Spinal cord (tissue), 10 donors: Measurements from ENCODE around the gene CEP44. TPM values are rescaled to one million over a fixed set of nuclear protein-coding genes. Genes with fewer than 3 reads are reported as not detected.

Experiments
- DNase-seq, 6 donors: peaks; one replicate each; pipeline versions ENCODE4 v3.0.0 to v3.0.0-alpha.2; 2013 to 2015; ENCODE audit warnings: low spot score in 6 of 6, low read depth in 4 of 6
- H3K27ac ChIP-seq: one replicate; pipeline ENCODE4 v1.5.1; 2013; ENCODE audit warnings: low read depth, low read length, control low read depth
- H3K27me3 ChIP-seq: one replicate; pipeline ENCODE4 v1.6.1; 2013; ENCODE audit warnings: low read length; ENCODE audit not compliant: control insufficient read depth, insufficient read depth
- H3K36me3 ChIP-seq: one replicate; pipeline ENCODE4 v1.6.1; 2013; ENCODE audit warnings: low read length; ENCODE audit not compliant: control insufficient read depth, insufficient read depth
- H3K4me1 ChIP-seq: one replicate; pipeline ENCODE4 v1.6.1; 2013; ENCODE audit warnings: low read length; ENCODE audit not compliant: control insufficient read depth, insufficient read depth
- H3K4me3 ChIP-seq: one replicate; pipeline ENCODE4 v1.5.1; 2013; ENCODE audit warnings: low read depth, low read length, control low read depth
- H3K9me3 ChIP-seq: one replicate; pipeline ENCODE4 v1.6.1; 2013; ENCODE audit warnings: low read length; ENCODE audit not compliant: control insufficient read depth, insufficient read depth
- WGBS: methylation state at CpG from one replicate; pipeline ENCODE4 v1.1.5; 2013; ENCODE audit warnings: missing lambda C conversion rate; ENCODE audit not compliant: insufficient coverage; 5-methylcytosine and 5-hydroxymethylcytosine counted together
- long read RNA-seq, 4 donors: transcript quantifications; one replicate each; lab custom pipeline, GENCODE V29; 2026
- polyA plus RNA-seq, 2 donors: library from polyadenylated mRNA; unstranded; fragments of 120-200 nt; gene quantifications; one replicate each; pipeline ENCODE4 v1.2.1, GENCODE V29; 2013; ENCODE audit not compliant: insufficient read length in 2 of 2
- total RNA-seq, 2 donors: library from RNA; depleted of rRNA in 1 of 2; stranded (reverse); fragments of 120-200 nt in 1 of 2; fragments of >200 nt in 1 of 2; gene quantifications; one replicate each; pipeline versions ENCODE4 v1.2.3 to v1.2.4, GENCODE V29; 2013 to 2014
- donor health status: healthy.

Gene CEP44, protein sequence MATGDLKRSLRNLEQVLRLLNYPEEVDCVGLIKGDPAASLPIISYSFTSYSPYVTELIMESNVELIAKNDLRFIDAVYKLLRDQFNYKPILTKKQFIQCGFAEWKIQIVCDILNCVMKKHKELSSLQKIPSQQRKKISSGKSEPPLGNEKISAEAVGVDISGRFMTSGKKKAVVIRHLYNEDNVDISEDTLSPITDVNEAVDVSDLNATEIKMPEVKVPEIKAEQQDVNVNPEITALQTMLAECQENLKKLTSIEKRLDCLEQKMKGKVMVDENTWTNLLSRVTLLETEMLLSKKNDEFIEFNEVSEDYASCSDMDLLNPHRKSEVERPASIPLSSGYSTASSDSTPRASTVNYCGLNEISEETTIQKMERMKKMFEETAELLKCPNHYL
- total RNA-seq (10 to 100 TPM; 20.3 to 32.9 TPM), polyA plus RNA-seq (10 to 100 TPM; 12.6 to 13.3 TPM)
- long read RNA-seq, donor 1, partial matches to known transcripts: 0 of 1 reads
- long read RNA-seq, donor 1, other reads (novel, unspliced or antisense): 0 of 1 reads
- long read RNA-seq, donor 2: 0 reads
- long read RNA-seq, donor 3: 0 reads
- long read RNA-seq, donor 4, partial matches to known transcripts: 0 of 1 reads
- long read RNA-seq, donor 4, other reads (novel, unspliced or antisense): 0 of 1 reads

DNA sequence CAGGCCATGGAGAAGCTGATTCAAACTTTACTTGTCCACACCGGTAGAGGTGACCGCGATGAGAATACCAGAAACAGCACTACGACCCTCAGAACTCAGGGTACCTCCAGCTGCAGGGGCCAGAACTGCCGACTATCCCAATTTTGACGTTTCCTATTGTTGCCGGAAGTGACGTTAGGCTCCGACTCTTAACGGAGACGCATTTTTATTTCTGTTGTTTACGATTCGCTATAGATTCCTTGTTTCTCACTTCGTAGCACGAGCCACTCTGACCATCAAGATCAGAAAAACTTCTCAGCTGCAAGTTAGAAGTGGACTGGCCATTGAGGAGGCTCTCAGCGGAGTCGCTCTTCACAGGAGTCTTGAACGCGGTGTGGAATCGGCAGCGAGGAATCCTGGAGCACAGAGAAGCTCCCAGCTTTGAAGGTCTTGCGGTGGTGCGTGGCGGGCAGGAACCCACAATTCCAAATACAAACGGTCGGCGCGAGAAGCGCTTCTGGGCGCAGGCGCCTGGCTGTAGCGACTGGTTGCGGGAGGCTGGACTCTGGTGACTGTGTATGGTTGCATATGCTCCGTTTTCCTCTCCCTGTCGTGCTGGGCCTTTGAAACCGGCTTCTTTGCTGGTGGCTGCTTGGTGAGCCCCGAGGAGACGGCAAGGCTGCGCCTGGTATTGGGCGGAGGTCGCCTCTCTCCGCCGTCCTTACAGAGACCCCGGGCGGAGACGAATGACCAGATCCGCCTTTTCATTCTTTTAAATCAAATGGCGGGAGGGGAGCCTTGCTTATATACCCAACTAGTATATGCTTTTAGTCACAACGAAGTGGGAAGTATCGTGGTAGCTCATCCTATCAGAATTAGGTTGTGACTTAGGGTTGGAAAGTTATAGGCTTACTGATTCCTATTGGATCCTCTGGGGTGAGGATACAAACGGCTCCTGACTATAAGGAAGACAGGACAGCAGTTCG lies at the start of gene CEP44, which contains the start of gene FBXO8:
Gene CEP44 (plus strand): TSS at position 405 of the 965 bp plus-strand sequence. CDS start 15,211 bp downstream, outside the sequence.
Gene FBXO8 (minus strand): TSS at position 161 of the 965 bp plus-strand sequence. CDS start 20,575 bp downstream, outside the sequence.
- WGBS: under 1% methylated on average over 44 of the region's 52 CpGs
- Histone ChIP-seq H3K9me3 (peaks cover 2% of the 10 kb centered on the region), H3K27me3 (no peaks in the 10 kb centered on the region), H3K4me3 (peak within 1 kb of the TSS; percentile 96), H3K36me3 (no peaks in the 10 kb centered on the region), H3K4me1 (no peaks in the 10 kb centered on the region), H3K27ac (peak within 1 kb of the TSS; percentile 100)
- peak; percentile 76 to 99 (median 90) for DNase-seq

DNA sequence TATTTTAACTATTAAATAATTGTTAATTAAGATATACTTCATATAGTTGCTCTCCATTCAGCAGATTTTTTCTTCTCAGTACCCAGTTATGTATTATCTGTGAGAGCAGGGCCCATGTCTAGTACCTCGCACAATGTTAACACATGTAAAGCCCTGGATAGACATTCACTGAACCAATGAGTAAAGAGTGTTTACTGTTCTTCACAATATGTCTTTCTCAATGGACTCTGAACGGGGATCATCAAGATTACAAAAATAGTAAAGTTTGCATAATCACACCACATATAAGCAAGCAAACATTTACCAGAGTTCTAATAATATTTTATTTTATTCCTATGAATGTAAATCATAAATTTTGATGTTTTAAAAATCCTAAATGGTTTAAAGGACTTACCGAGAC lies 47.4 kb upstream of the CEP44 start:
- Histone ChIP-seq H3K9me3 (no peaks in the 10 kb centered on the region), H3K27ac (no peak overlapping the region), H3K36me3 (no peaks in the 10 kb centered on the region), H3K27me3 (no peaks in the 10 kb centered on the region), H3K4me1 (no peaks in the 10 kb centered on the region), H3K4me3 (no peak overlapping the region)
- no CpG with 5 or more reads among the region's 3 CpGs for WGBS
- no peak for DNase-seq

DNA sequence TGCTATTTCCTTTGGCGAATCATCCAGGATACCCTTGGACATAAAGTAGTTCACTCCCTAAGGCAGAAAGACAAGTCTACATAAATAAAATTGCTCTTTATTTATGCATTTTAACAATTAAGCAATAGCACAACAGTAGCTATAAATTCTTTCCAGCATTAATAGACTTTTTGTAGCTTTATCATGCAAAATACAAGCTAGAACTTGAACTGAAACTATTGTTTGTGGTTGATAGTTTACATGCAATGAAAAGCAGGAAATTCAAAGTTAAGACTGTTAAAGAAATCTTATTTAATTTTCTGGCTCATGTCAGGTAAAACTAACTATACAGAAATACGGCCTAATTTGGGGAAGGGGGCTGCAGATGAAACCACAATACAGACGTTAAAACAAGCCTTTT lies 42.5 kb upstream of the CEP44 start:
- Histone ChIP-seq H3K27ac (no peak overlapping the region), H3K4me3 (no peak overlapping the region), H3K9me3 (no peaks in the 10 kb centered on the region), H3K4me1 (no peaks in the 10 kb centered on the region), H3K36me3 (no peaks in the 10 kb centered on the region), H3K27me3 (no peaks in the 10 kb centered on the region)
- DNase-seq: no peak
- no CpG with 5 or more reads among the region's 3 CpGs for WGBS

DNA sequence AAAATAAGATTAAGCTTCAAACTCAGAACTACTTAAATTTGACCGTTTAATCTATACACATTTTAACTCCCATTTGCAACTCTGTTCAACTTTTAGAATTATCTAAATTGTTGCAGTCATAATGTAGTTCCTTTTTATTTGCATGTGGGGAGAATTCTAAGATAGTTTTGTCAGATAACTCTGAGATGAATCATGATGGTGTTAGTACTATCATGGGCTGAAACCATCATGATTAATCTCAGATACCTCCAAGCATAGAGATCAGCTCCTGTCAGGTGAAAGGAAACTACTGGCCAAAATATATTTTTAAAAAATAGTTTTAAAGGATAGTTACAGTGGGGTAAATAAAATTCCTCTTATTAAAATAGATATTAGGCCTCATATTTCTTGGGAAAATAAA lies 39.3 kb upstream of the CEP44 start:
- Histone ChIP-seq H3K27me3 (no peaks in the 10 kb centered on the region), H3K4me1 (no peaks in the 10 kb centered on the region), H3K4me3 (no peak overlapping the region), H3K27ac (no peak overlapping the region), H3K36me3 (no peaks in the 10 kb centered on the region), H3K9me3 (no peaks in the 10 kb centered on the region)
- no CpG with 5 or more reads among the region's 1 CpG for WGBS
- DNase-seq: no peak

DNA sequence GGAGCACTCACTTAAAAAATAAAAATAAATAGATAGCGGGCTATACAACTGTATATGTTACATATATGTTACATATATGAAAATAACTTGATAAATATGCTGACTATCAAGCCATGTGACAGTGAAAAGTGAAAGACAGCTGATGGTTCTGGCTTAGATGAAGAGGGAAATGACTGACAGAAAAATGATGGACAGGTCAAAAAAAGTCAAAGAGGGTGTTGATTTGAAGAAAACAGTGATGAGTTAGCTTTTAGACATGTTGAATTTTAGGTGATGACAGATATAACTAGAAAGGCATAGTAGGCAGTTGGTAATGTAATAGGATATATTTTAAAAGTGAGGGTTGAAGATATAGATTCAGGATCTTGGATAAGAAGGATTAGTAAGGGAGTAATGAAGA lies 38.0 kb upstream of the CEP44 start:
- H3K9me3 ChIP-seq: no peaks in the 10 kb centered on the region
- no peaks in the 10 kb centered on the region for H3K4me1 ChIP-seq
- no peak for DNase-seq
- no peaks in the 10 kb centered on the region for H3K36me3 ChIP-seq
- H3K27me3 ChIP-seq: no peaks in the 10 kb centered on the region
- WGBS: no CpG with 5 or more reads among the region's 1 CpG
- no peak overlapping the region for H3K27ac ChIP-seq
- H3K4me3 ChIP-seq: no peak overlapping the region

DNA sequence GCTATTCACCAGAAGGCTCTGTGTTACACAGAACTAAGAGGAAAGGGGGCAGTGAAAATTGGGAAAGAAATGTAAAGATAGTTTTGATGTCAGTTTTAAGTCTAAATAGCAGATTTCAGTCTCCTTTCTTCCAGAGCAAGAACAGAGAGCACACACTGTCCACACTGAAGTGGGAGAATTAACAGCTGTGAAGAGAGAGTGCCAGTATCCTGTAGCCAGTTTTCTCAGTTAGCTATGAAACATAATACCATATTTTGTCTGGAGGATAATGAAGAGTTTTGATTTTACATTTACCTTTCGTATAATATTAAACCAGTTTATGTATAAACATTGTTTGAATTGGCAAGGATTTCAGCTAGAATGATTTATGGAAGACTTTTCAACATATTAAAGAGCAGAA lies 35.3 kb upstream of the CEP44 start:
- H3K4me1 ChIP-seq: no peaks in the 10 kb centered on the region
- no peak for DNase-seq
- no CpG with 5 or more reads among the region's 1 CpG for WGBS
- H3K36me3 ChIP-seq: no peaks in the 10 kb centered on the region
- no peak overlapping the region for H3K27ac ChIP-seq
- H3K4me3 ChIP-seq: no peak overlapping the region
- H3K27me3 ChIP-seq: no peaks in the 10 kb centered on the region
- H3K9me3 ChIP-seq: no peaks in the 10 kb centered on the region

DNA sequence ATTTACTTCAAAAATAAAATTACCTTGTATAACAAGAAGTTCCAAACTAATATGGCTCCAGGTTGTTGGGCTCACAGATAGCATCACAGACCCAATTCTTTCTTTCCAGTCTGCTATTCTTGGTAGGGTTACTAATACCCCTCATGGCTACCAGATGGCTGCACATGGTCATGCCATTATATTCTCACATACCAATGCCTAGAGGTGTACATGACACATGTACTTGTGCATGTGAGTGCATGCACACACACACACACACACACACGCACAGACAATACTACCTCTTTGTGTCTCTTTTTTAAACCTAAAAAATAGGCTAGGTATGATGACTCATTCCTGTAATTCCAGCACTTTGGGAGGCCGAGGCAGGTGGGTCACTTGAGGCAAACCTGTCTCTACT lies 31.3 kb upstream of the CEP44 start:
- no peaks in the 10 kb centered on the region for H3K4me1 ChIP-seq
- no peaks in the 10 kb centered on the region for H3K27me3 ChIP-seq
- H3K9me3 ChIP-seq: no peaks in the 10 kb centered on the region
- no peaks in the 10 kb centered on the region for H3K36me3 ChIP-seq
- 100% methylated on average over 1 of the region's 2 CpGs for WGBS
- no peak overlapping the region for H3K27ac ChIP-seq
- H3K4me3 ChIP-seq: no peak overlapping the region
- DNase-seq: no peak

DNA sequence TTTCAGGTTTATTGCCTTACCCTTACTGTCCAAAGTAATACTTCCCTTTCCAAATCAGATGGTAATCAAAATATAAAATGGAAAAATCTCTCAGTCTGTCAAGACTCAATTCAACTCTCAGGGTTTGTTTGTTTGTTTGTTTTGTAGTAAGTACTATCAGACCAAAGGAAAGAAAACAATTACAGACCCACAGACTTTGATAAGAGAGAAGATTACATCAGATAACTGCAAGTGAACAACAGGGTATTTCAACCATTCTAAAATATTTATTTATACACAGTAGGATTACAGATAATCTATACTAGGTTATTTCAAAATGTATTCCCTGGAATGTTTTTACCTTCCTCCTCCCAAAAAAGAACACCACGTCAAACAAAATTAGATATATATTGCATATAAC lies 29.1 kb upstream of the CEP44 start:
- no peak for DNase-seq
- Histone ChIP-seq H3K9me3 (no peaks in the 10 kb centered on the region), H3K4me1 (no peaks in the 10 kb centered on the region), H3K4me3 (no peak overlapping the region), H3K27ac (no peak overlapping the region), H3K36me3 (no peaks in the 10 kb centered on the region), H3K27me3 (no peaks in the 10 kb centered on the region)
- no CpG with 5 or more reads among the region's 1 CpG for WGBS

DNA sequence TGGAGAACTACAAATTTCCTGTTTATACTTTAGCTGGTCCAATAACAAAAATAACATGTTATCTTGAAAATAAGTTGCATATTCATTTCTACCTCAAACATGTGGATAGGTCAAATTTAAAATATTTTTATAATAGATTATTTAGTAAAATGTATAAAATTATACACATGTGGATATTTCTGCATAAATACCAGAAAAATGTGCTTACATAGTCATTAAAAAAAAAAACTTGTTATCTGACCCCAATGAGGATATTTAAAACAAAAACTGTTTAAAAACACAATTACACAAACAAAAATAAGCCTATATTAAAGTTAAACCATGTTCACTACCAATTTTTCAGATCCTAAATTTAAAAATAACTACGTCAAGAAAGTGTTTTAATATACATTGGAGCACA lies 28.3 kb upstream of the CEP44 start:
- Histone ChIP-seq H3K9me3 (no peaks in the 10 kb centered on the region), H3K4me3 (no peak overlapping the region), H3K27ac (no peak overlapping the region), H3K4me1 (no peaks in the 10 kb centered on the region), H3K27me3 (no peaks in the 10 kb centered on the region), H3K36me3 (no peaks in the 10 kb centered on the region)
- no peak for DNase-seq
- WGBS: no CpG with 5 or more reads among the region's 1 CpG
